NCI-H1694 (cell line): ENCODE data around the gene FAM227B.
"Not testable (repeated sequence)": the region's sequence is repeated elsewhere in the genome, so short reads cannot be mapped to it uniquely, and the experiment has no call there.

Source experiments
- DNase-seq: peaks from one replicate; lab custom pipeline; 2025; lab: John Stamatoyannopoulos, UW

The FAM227B gene

DNA sequence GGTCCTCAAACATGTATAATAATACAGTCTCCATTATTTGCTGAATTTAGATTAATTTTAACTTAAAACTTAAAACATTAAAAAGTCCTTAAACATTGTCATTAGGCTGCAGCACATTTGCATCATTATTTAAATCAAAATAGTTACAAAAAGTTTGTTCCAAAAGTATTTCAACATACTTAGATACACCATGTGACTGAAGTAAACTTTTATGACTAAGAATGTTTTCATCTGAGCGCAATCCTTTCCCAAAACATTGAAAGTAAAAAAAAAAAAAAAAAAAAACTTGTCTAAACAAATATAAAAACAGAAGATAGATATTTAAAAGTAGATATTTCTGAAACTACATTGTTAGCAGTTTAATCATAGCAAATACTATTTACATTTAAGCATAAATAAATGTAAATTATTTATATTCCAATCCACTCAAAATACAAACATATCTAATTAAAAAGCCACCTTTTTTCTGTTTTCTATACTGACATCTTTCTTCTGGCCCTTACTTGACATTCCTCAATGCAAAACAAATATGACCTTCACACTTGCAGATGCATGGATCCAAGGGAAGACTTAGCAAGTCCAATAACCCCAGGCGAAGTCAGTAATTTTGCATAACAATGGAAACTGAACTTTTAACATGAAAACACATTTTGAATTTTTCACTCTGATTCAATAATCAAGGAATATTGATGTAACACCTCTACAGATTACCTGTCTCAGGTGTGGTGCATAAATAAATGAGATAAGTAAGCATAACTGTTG lies 10.3 kb downstream of the FAM227B start:
- no peak for DNase-seq

- DNase-seq, result no peak
Observed at GRCh38 chr15:49606594-49606993, 14.0 kb downstream of the FAM227B start.

DNA sequence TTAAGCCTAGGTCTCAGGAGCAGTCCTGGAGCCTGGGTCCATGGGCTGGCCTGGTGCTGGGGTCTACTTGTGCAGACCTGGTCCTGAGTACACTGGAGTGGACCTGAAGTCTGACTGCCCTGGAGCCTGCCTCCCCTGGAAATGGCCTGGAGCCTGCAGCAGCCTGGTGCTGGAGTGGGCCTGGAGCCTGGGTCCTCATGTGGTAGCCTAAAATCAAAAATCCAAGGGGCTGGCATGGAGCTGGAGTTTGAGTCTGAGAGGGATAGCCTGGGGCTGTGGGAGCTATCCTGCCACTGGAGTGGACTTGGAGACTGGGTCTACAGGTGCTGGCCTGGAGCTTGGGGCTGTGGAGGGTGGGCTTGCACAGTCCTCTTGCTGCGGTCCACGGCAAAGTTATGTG lies 15.0 kb downstream of the FAM227B start:
- DNase-seq, result no peak

- no peak for DNase-seq
Observed at GRCh38 chr15:49604625-49605409, 15.8 kb downstream of the FAM227B start.

DNA sequence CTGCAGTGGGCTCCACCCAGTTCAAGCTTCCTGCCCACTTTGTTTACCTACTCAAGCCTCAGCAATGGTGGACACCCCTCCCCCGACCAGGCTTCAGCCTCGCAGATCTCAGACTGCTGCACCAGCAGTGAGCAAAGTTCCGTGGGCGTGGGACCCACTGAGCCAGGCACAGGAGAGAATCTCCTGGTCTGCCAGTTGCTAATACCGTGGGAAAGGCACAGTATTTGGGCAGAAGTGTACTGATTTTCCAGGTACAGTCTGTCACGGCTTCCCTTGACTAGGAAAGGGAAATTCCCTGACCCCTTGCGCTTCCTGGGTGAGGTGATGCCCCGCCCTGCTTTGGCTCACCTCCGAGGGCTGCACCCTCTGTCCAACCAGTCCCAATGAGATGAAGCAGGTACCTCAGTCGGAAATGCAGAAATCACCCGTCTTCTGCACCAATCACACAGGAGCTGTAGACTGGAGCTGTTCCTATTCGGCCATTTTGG lies 27.7 kb downstream of the FAM227B start:
- not testable (repeated sequence) for DNase-seq

- DNase-seq, result no peak
Observed at GRCh38 chr15:49589030-49589429, 31.6 kb downstream of the FAM227B start.

- DNase-seq, result no peak
Observed at GRCh38 chr15:49573421-49573820, 47.2 kb downstream of the FAM227B start.

DNA sequence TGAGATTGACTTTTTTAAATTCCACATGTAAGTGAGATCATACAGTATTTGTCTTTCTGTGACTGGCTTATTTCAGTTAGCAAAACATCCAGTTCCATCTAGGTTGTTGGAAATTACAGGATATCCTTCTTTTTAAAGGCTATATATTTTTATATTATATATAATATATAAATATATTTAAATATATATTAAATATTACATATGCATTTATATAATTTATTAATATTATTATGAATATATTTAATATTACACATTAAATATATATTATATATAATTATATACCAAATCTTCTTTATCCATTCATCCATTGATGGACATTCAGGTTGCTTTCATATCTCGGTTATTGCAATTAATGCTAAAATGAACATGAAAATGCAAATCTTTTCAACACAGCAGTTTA lies 49.9 kb downstream of the FAM227B start:
- no peak for DNase-seq

GRCh38 chr15:49570174-49570573 lies 50.4 kb downstream of the FAM227B start:
- DNase-seq, result no peak

DNA sequence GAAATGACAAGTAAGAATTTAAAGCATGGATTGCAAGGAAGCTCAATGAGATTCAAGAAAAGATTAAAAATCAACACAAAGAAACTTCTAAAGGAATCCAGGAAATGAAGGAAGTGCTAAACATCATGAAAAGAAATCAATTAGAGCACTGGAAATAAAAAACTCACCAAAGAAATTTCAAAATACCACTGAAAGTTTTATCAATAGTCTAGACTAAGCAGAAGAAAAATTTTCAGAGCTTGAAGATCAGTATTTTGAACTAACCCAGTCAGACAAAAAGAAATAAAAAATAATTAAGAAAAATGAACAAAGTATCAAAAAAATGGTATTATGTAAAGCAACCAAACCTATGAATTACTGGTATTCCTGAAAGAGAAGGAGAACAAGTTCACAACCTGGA lies 60.6 kb downstream of the FAM227B start:
- DNase-seq, result no peak

GRCh38 chr15:49558929-49559328 lies 61.7 kb downstream of the FAM227B start:
- DNase-seq, result no peak

GRCh38 chr15:49556437-49556836 lies 64.2 kb downstream of the FAM227B start:
- DNase-seq, result no peak

- DNase-seq, result not testable (repeated sequence)
Observed at GRCh38 chr15:49550342-49550741, 70.3 kb downstream of the FAM227B start.

- no peak for DNase-seq
Observed at GRCh38 chr15:49538520-49538919, 82.1 kb downstream of the FAM227B start.

- DNase-seq, result no peak
Observed at GRCh38 chr15:49530092-49530491, 90.5 kb downstream of the FAM227B start.

- no peak for DNase-seq
Observed at GRCh38 chr15:49528289-49528688, 92.3 kb downstream of the FAM227B start.

- no peak for DNase-seq
Observed at GRCh38 chr15:49521802-49522201, 98.8 kb downstream of the FAM227B start.

- DNase-seq, result not testable (repeated sequence)
Observed at GRCh38 chr15:49512739-49513138, 107.9 kb downstream of the FAM227B start.

DNA sequence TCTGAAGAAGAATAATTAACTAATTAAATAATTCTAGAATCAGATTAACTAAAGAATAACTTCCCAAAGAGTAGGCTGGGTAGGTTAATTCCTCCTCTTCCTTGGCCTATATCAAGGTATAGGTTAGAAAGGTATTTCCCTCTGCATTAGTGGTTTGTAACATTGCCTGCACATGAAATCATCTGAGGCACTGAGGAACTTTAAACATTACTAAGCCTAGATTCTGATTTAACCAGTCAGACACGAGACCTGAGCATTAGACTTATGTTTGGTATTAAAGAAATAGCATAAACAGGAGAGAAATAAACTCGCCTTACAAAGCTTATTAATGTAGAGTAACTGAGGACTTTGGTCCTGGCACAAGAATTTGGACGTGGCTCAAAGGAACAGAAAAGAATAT lies 113.4 kb downstream of the FAM227B start:
- no peak for DNase-seq

DNA sequence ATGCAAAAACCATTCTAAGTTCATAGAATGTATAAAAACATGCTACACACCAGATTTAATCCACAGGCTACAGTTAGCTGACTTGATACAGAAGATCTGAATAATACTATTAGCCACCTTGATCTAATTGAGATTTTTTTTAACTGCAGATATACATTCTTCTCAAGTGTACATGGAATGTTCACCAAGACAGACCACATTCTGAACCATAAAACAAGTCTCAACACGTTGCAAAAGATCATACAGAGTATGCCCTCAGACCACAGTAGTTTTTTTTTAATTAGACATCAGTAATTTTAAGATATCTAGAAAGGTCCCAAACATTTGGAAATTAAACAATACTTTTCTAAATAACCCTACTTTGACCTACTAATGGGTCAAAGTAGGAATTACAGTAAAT lies 114.3 kb downstream of the FAM227B start:
- DNase-seq, result no peak

- DNase-seq, result no peak
Observed at GRCh38 chr15:49501586-49501985, 119.0 kb downstream of the FAM227B start.

- no peak for DNase-seq
Observed at GRCh38 chr15:49495993-49496753, 124.4 kb downstream of the FAM227B start.

DNA sequence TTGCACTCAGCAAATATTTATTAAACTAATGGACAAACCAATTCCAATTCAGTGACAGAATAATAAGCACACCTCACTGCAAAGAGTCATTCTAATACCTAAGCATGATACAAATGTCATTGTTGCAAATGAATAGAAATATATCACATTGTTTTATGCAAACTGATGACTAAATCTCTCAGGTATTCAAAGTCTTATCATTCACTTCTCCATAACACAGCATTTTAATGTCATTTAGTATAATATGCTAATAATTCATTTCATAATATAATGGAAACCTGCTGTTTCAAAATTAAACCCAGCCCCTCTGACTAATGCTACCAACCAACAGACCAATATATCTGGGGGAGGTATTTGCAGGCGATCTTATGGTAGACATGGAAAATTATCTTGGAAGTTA lies 125.8 kb downstream of the FAM227B start:
- no peak for DNase-seq
